ENCODE measurements around the gene BMP7. TPM values are rescaled to one million over a fixed set of nuclear protein-coding genes. Genes with fewer than 3 reads are reported as not detected.

The BMP7 gene
- total and polyA plus RNA-seq, 9 of the 15 experiments (the other 6 are each of a cell fraction or from before 2014, with no cell fraction given), result 0.18 TPM; not detected in 8

DNA sequence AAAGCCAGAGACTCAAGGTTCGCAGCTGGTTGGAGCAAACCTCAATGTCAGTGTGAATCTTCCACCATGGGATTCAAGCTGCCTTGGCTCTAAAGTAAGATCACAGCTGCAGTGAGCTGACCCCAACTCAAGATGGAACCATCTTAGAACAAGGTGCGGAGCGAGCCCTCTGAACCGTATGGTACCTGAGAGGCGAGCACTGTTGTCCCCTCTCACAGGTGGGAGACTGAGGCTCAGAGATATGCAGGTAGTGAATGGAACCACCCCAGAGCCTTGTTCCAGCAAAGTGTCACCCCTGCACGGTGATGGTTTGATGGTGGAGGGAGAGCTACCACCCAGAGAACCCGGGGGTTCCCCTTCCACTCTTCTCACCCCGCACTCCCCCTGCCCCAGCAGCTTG, 52.5 kb downstream of the BMP7 start:
- TF ChIP-seq XRCC3 (IDR thresholded peaks at IDR 0.05), result no peak
- no peak for TF ChIP-seq MEF2D (tag; conservative IDR thresholded peaks at IDR 0.05; ENCODE audit: low read depth)
- no peak for TF ChIP-seq MBD2 (IDR thresholded peaks at IDR 0.05; ENCODE audit: borderline replicate concordance, low read depth)
- TF ChIP-seq, protein P1, sequence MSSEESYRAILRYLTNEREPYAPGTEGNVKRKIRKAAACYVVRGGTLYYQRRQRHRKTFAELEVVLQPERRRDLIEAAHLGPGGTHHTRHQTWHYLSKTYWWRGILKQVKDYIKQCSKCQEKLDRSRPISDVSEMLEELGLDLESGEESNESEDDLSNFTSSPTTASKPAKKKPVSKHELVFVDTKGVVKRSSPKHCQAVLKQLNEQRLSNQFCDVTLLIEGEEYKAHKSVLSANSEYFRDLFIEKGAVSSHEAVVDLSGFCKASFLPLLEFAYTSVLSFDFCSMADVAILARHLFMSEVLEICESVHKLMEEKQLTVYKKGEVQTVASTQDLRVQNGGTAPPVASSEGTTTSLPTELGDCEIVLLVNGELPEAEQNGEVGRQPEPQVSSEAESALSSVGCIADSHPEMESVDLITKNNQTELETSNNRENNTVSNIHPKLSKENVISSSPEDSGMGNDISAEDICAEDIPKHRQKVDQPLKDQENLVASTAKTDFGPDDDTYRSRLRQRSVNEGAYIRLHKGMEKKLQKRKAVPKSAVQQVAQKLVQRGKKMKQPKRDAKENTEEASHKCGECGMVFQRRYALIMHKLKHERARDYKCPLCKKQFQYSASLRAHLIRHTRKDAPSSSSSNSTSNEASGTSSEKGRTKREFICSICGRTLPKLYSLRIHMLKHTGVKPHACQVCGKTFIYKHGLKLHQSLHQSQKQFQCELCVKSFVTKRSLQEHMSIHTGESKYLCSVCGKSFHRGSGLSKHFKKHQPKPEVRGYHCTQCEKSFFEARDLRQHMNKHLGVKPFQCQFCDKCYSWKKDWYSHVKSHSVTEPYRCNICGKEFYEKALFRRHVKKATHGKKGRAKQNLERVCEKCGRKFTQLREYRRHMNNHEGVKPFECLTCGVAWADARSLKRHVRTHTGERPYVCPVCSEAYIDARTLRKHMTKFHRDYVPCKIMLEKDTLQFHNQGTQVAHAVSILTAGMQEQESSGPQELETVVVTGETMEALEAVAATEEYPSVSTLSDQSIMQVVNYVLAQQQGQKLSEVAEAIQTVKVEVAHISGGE (CRISPR knock-in tag; IDR thresholded peaks at IDR 0.05), result peak in 1 of 3 experiments; percentile 80; a peak in 1 of 6 replicates
- TF ChIP-seq NFRKB (IDR thresholded peaks at IDR 0.05; ENCODE audit: low read depth), result no peak
- TF ChIP-seq, protein P2, sequence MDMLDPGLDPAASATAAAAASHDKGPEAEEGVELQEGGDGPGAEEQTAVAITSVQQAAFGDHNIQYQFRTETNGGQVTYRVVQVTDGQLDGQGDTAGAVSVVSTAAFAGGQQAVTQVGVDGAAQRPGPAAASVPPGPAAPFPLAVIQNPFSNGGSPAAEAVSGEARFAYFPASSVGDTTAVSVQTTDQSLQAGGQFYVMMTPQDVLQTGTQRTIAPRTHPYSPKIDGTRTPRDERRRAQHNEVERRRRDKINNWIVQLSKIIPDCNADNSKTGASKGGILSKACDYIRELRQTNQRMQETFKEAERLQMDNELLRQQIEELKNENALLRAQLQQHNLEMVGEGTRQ (CRISPR knock-in tag; IDR thresholded peaks at IDR 0.05), result no peak
- TF ChIP-seq CEBPB (tag; IDR thresholded peaks at IDR 0.05), result no peak
- no peaks in the 10 kb centered on the region for H3K36me3 ChIP-seq (ENCODE audit: control insufficient read depth, insufficient read depth, low read length)
- no peak overlapping the region for H3K27ac ChIP-seq (ENCODE audit: extremely low read depth, low read depth, low read length)
- FAIRE-seq (no peak), DNase-seq (ENCODE audit: extremely low read depth in 1 of 4, low spot score in 3 of 4) (no peak), ATAC-seq (no peak)
- in situ Hi-C loops (cut with MboI), result no loop called here
- peaks cover 30 to 82% of the 10 kb centered on the region in 2 experiments for H3K27me3 ChIP-seq (ENCODE audit: control insufficient read depth in 2 of 2, insufficient read depth in 2 of 2, low read length in 2 of 2)
- POLR2A ChIA-PET, result interaction anchor here (1.0 kb wide), 1 partner anchor 16 kb away, joined by 3 read pairs; no protein-coding TSS in a partner anchor
- H3K79me2 ChIP-seq (ENCODE audit: control insufficient read depth, insufficient read depth, low read length), result no peaks in the 10 kb centered on the region
- H3K4me3 ChIP-seq, result no peak overlapping the region
- H2AFZ ChIP-seq (ENCODE audit: low read depth, low read length), result no peak overlapping the region
- H3K9ac ChIP-seq (ENCODE audit: insufficient read depth in 1 of 2, low read depth in 2 of 2, low read length in 2 of 2), result no peak overlapping the region
- H3K4me2 ChIP-seq (ENCODE audit: insufficient read depth, low read length), result no peak overlapping the region
- no peaks in the 10 kb centered on the region for H3K9me1 ChIP-seq (ENCODE audit: control insufficient read depth, insufficient read depth, low read length)
- no TSS peak for BruUV-seq (replicated peaks)
- 0 out of 2 replicates have a peak, but pooled peaks cover 5% of the 10 kb centered on the region for H4K20me1 ChIP-seq (replicated peaks; ENCODE audit: control insufficient read depth, insufficient read depth, low read length)
- CTCF ChIA-PET (ENCODE audit: low intra/inter-chr PET ratio), result no interaction called here
- intact Hi-C loops (cut with micrococcal nuclease), result no loop called here
- 10% methylated on average over 8 of the region's 8 CpGs for WGBS (ENCODE audit: insufficient coverage, low coverage, missing lambda C conversion rate)
- H3K4me1 ChIP-seq (replicated peaks in 1 of 2; ENCODE audit: control insufficient read depth in 2 of 2, insufficient read depth in 2 of 2, low read length in 2 of 2), result peaks cover 0 to 7% of the 10 kb centered on the region in 2 experiments; a peak in 1 of 5 replicates
- H3K9me3 ChIP-seq (replicated peaks; ENCODE audit: control insufficient read depth, insufficient read depth, low read depth, low read length), result no peaks in the 10 kb centered on the region

All from K562 (cell line).